Gastroesophageal sphincter (tissue), 4 donors: ENCODE data around the gene HGFAC. TPM values are rescaled to one million over a fixed set of nuclear protein-coding genes. Genes with fewer than 3 reads are reported as not detected.

Experiments
- ATAC-seq: fragments of 150-250 bp; one replicate; pipeline ENCODE4 v1.9.1; 2016; ENCODE audit warnings: mild to moderate bottlenecking, moderate library complexity
- H3K27ac ChIP-seq, 4 donors: fragments of 200-600 bp; sonication (generic) in 3 of 4; 1 replicate in 3 of 4; 2 replicates in 1 of 4; pipeline ENCODE4 v1.5.1; 2016 to 2019
- H3K27me3 ChIP-seq: fragments of 200-600 bp; sonication (generic); one replicate; pipeline ENCODE4 v1.5.1; 2019
- H3K36me3 ChIP-seq, 2 donors: fragments of 200-600 bp; sonication (generic); one replicate each; pipeline ENCODE4 v1.5.1; 2019; ENCODE audit warnings: control low read depth in 1 of 2
- H3K4me1 ChIP-seq, 3 donors: fragments of 200-600 bp; sonication (generic); 1 replicate in 2 of 3; 2 replicates in 1 of 3; pipeline ENCODE4 v1.5.1; 2016 to 2019; ENCODE audit warnings: control low read depth in 2 of 3
- H3K4me3 ChIP-seq, 2 donors: fragments of 200-600 bp; sonication (generic); one replicate each; pipeline ENCODE4 v1.5.1; 2019; ENCODE audit warnings: mild to moderate bottlenecking in 1 of 2, moderate library complexity in 1 of 2
- H3K9me3 ChIP-seq, 3 donors: fragments of 200-600 bp; sonication (generic); one replicate each; pipeline ENCODE4 v1.5.1; 2017 to 2019; ENCODE audit warnings: control low read depth in 2 of 3
- CTCF ChIP-seq, 4 experiments: fragments of 200-600 bp in 2 of 4; fragments of 450-650 bp in 2 of 4; sonication (generic) in 1 of 4; IDR thresholded peaks; one replicate each; pipeline ENCODE4 v1.5.1; 2017 to 2019; ENCODE audit warnings: antibody characterized with exemption in 4 of 4, mild to moderate bottlenecking in 2 of 4, moderate library complexity in 2 of 4
- EP300 ChIP-seq: sonication (generic); formaldehyde crosslinking; IDR thresholded peaks from one replicate; pipeline ENCODE4 v1.6.1; 2017; ENCODE audit warnings: antibody characterized with exemption, mild to moderate bottlenecking
- POLR2A ChIP-seq, 2 donors: fragments of 450-650 bp; IDR thresholded peaks; one replicate each; pipeline ENCODE4 v1.6.1; 2017; ENCODE audit warnings: antibody characterized with exemption in 2 of 2, mild to moderate bottlenecking in 2 of 2, moderate library complexity in 1 of 2
- POLR2AphosphoS5 ChIP-seq: sonication (generic); formaldehyde crosslinking; IDR thresholded peaks from one replicate; pipeline ENCODE4 v1.6.1; 2017; ENCODE audit warnings: antibody characterized with exemption
- WGBS, 2 donors: methylation state at CpG; one replicate each; pipeline ENCODE4 v1.1.5; 2018; ENCODE audit warnings: low coverage in 1 of 2; 5-methylcytosine and 5-hydroxymethylcytosine counted together
- total RNA-seq, 4 donors: library from RNA; depleted of rRNA; stranded (reverse); fragments of >200 nt; gene quantifications; one replicate each; pipeline ENCODE4 v1.1.0, GENCODE V29; 2016

Gene HGFAC
- total RNA-seq, 4 donors from 2014 or later, result 0.13 to 1.8 (median 0.62) TPM; not detected in 1

- peaks cover 0 to 1% of the 10 kb centered on the region in 2 donors for H3K36me3 ChIP-seq
- no peak for ATAC-seq
- no peak overlapping the region for H3K4me3 ChIP-seq
- TF ChIP-seq POLR2AphosphoS5 (no peak), POLR2A (IDR thresholded peaks at IDR 0.05) (no peak), CTCF (IDR thresholded peaks at IDR 0.05) (no peak), EP300 (no peak)
- H3K4me1 ChIP-seq, result peaks cover 0 to 16% (median 0%) of the 10 kb centered on the region in 3 donors
- no peaks in the 10 kb centered on the region for H3K27me3 ChIP-seq
- H3K27ac ChIP-seq, result no peak overlapping the region
- H3K9me3 ChIP-seq, result no peaks in the 10 kb centered on the region
- WGBS, 2 donors, result 95% methylated on average over 4 of the region's 28 CpGs; no CpG with 5 or more reads in 1 of the 2 donors
Observed at GRCh38 chr4:3437998-3438846, 3.5 kb upstream of the HGFAC start.

- no peaks in the 10 kb centered on the region for H3K27me3 ChIP-seq
- TF ChIP-seq POLR2AphosphoS5 (no peak), CTCF (IDR thresholded peaks at IDR 0.05) (no peak), EP300 (no peak), POLR2A (IDR thresholded peaks at IDR 0.05) (no peak)
- WGBS, 2 donors, result 84% methylated on average over 4 of the region's 10 CpGs; no CpG with 5 or more reads in 1 of the 2 donors
- ATAC-seq, result no peak
- no peaks in the 10 kb centered on the region for H3K9me3 ChIP-seq
- no peaks in the 10 kb centered on the region for H3K36me3 ChIP-seq
- H3K27ac ChIP-seq, result no peak overlapping the region
- H3K4me1 ChIP-seq, result peaks cover 0 to 21% (median 0%) of the 10 kb centered on the region in 3 donors
- no peak overlapping the region for H3K4me3 ChIP-seq
Observed at GRCh38 chr4:3438847-3439180, 3.0 kb upstream of the HGFAC start.

- TF ChIP-seq CTCF (IDR thresholded peaks at IDR 0.05) (no peak), POLR2A (IDR thresholded peaks at IDR 0.05) (no peak), POLR2AphosphoS5 (no peak), EP300 (no peak)
- Histone ChIP-seq H3K27ac (no peak overlapping the region), H3K9me3 (no peaks in the 10 kb centered on the region), H3K27me3 (no peaks in the 10 kb centered on the region), H3K4me1 (peaks cover 0 to 21% (median 0%) of the 10 kb centered on the region in 3 donors), H3K36me3 (no peaks in the 10 kb centered on the region), H3K4me3 (no peak overlapping the region)
- ATAC-seq, result no peak
- WGBS, 2 donors, result no CpG with 5 or more reads among the region's 16 CpGs
Observed at GRCh38 chr4:3439391-3439790, 2.4 kb upstream of the HGFAC start.

DNA sequence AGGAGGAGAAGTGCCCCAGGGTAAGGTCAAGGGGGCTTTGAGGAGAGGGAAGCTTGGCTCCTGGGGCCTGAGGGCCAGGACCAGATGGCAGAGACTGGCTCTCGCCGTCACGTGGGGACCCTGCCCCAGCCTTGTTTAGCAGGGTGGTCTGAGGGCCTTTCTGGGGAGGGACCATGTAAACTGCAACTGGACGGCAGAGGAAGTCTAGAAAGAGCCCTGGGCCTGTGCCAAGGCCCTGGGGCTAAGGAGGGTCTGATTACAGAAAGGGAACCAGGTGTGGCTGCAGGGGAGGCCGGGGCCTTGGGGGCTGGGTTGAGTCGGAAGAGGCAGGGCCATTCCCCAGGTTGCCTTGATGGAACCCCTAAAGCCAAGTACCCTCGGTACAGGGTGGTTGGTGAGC is 1.8 kb upstream of the HGFAC start:
- no peak overlapping the region for H3K4me3 ChIP-seq
- no peaks in the 10 kb centered on the region for H3K9me3 ChIP-seq
- no peak overlapping the region for H3K27ac ChIP-seq
- no peak for TF ChIP-seq POLR2AphosphoS5
- TF ChIP-seq EP300, result no peak
- no peak for TF ChIP-seq POLR2A (IDR thresholded peaks at IDR 0.05)
- TF ChIP-seq CTCF (IDR thresholded peaks at IDR 0.05), result no peak
- no CpG with 5 or more reads among the region's 7 CpGs for WGBS, 2 donors
- peaks cover 0 to 21% (median 0%) of the 10 kb centered on the region in 3 donors for H3K4me1 ChIP-seq
- no peaks in the 10 kb centered on the region for H3K27me3 ChIP-seq
- ATAC-seq, result no peak
- no peaks in the 10 kb centered on the region for H3K36me3 ChIP-seq

DNA sequence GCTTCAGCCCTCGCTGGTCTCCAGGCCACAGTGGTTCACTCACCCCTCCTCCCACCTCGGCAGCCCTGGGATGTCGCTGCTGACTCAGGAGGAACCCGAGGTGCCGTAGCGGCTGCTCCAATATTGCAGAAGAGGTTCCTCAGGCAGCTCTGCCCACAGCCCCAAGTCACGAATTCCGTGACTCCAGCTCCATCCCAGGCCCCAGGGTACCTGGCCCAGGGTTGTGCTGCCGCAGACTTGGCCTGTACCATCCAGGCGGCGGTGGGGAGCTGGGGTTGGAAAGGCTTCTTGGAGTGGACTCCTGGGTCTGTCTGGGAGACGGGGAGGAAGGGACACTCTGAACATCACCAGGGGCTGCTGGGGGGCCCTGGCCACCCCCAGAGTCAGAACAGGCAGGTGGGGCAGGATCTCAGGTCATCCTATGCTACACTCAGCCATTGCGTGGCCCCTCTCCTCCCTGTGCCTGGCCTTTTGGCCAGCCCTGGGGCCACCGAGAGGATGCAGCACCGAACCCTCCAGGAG is 728 bp upstream of the HGFAC start:
- 80% methylated on average over 1 of the region's 15 CpGs; no CpG with 5 or more reads in 1 of the 2 donors for WGBS, 2 donors
- TF ChIP-seq POLR2AphosphoS5 (no peak), POLR2A (IDR thresholded peaks at IDR 0.05) (no peak), EP300 (no peak), CTCF (IDR thresholded peaks at IDR 0.05) (no peak)
- no peak for ATAC-seq

More for the DNA sequence above, 728 bp upstream of the HGFAC start:
- Histone ChIP-seq H3K4me3 (no peak overlapping the region), H3K9me3 (no peaks in the 10 kb centered on the region), H3K27ac (no peak overlapping the region), H3K36me3 (no peaks in the 10 kb centered on the region), H3K27me3 (no peaks in the 10 kb centered on the region), H3K4me1 (peaks cover 0 to 21% (median 0%) of the 10 kb centered on the region in 3 donors)
